GM12801 (cell line): Measurements from ENCODE around the gene PHKB.

Experiments
- CTCF ChIP-seq: IDR thresholded peaks from one replicate; pipeline ENCODE4 v1.5.1; 2011; ENCODE audit warnings: control low read depth; ENCODE audit not compliant: insufficient read length; ENCODE audit errors: extremely low read depth

PHKB gene

DNA sequence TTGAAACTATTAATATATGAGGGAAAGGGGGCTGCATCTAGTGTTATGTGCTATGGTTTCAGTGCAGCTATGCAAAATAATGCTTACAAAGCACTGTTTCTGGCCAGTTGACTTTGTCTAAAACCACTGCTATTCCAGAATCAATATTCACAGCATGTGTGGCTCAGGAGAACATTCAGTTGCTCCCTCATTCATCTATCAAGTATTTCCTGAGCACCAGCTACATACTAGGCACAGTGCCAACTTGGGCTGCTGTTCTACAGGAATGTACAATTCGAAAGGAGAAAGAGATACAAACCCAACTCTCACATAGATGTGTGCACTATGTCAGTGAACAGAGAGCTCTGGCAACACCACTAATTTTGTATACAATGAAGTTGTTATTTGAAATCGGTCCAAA, 183.0 kb downstream of the PHKB start:
- no peak for TF ChIP-seq CTCF

- no peak for TF ChIP-seq CTCF
Observed at GRCh38 chr16:47644661-47645060, 183.5 kb downstream of the PHKB start.

GRCh38 chr16:47646914-47647313, 185.8 kb downstream of the PHKB start:
- no peak for TF ChIP-seq CTCF

GRCh38 chr16:47657032-47657431, 195.9 kb downstream of the PHKB start:
- TF ChIP-seq CTCF: no peak

DNA sequence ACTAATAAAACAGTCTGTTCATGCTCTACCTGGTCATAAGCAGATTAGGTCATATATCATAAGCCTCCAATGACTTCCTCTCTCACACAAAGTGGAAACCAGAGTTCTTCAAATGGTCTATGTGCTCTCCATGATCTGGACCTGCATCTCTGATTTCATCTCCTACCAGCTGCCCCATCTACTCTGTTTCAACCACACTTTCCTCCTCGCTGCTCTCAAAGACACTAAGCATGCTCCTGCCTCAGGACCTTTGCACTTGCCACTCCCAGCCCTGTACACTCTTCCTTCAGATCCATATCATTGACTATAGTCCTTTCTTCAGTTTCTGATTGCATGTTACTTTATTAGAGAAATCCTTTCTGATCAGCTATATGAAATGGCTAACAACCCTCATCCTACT, 196.8 kb downstream of the PHKB start:
- TF ChIP-seq CTCF: no peak

GRCh38 chr16:47660540-47660939, 199.4 kb downstream of the PHKB start:
- TF ChIP-seq CTCF: no peak

DNA sequence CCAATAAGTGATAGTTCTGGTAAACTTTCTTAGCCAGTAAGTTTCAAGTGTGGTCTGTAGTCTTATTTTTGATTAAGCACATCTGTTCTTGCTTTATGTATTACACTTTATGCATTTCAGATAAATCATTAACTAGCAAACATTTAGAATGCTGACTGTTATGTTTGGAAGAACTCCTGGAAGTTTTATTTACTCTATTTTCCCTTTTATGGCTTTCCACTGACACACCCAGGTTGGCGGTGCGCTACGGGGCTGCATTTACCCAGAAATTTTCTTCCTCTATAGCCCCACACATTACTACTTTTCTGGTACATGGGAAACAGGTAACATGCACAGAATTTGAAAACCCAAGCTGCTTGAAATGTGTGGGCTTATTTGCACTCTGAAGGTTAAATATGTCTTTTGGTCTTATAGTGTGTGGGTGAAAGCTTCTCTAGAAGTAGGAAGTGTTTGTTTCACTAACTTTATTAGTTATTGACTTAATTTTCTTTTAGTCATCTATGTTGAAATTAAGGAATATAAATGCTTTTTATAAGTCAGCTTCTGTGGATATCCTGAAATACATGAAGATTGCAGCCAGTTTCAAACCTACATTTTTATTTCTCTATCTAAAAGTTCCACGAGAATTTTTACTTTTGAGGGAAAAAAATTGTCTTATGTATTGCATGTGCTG, 203.7 kb downstream of the PHKB start:
- TF ChIP-seq CTCF: no peak
